Stimulated activated CD4-positive, alpha-beta T cell treated with anti-CD3 and anti-CD28 coated beads, TNF-alpha, amount 100 ng/mL, for 48 hours (primary cell): ENCODE data around the gene ZNF804B.
"Not testable (repeated sequence)": the region's sequence is repeated elsewhere in the genome, so short reads cannot be mapped to it uniquely, and the experiment has no call there.

Experiments
- DNase-seq, 3 donors: peaks; one replicate each; pipeline ENCODE4 v3.0.0-alpha.2; 2020; ENCODE audit warnings: low read depth in 3 of 3

The ZNF804B gene

GRCh38 chr7:89085580-89085979, 326.1 kb downstream of the ZNF804B start:
- DNase-seq: no peak

- no peak for DNase-seq
These were observed 332.1 kb downstream of the ZNF804B start for GRCh38 chr7:89091550-89091949.

- no peak for DNase-seq
These were observed 334.8 kb downstream of the ZNF804B start for GRCh38 chr7:89094269-89094668.

GRCh38 chr7:89103564-89103963, 344.1 kb downstream of the ZNF804B start:
- no peak for DNase-seq

- DNase-seq: no peak
These were observed 345.5 kb downstream of the ZNF804B start for GRCh38 chr7:89104748-89105685.

- no peak for DNase-seq
These were observed 364.4 kb downstream of the ZNF804B start for GRCh38 chr7:89123871-89124270.

GRCh38 chr7:89129600-89130375, 370.3 kb downstream of the ZNF804B start:
- DNase-seq: no peak

GRCh38 chr7:89133357-89133756, 373.9 kb downstream of the ZNF804B start:
- no peak for DNase-seq

- DNase-seq: no peak
These were observed 374.3 kb downstream of the ZNF804B start for GRCh38 chr7:89133819-89134218.

GRCh38 chr7:89145801-89146200, 386.3 kb downstream of the ZNF804B start:
- no peak for DNase-seq

- no peak for DNase-seq
These were observed 400.6 kb downstream of the ZNF804B start for GRCh38 chr7:89160107-89160506.

GRCh38 chr7:89165421-89165820, 405.9 kb downstream of the ZNF804B start:
- no peak for DNase-seq

- DNase-seq: no peak
These were observed 411.1 kb downstream of the ZNF804B start for GRCh38 chr7:89170628-89171027.

GRCh38 chr7:89182116-89182515, 422.6 kb downstream of the ZNF804B start:
- no peak for DNase-seq

- no peak for DNase-seq
These were observed 424.2 kb downstream of the ZNF804B start for GRCh38 chr7:89183712-89184111.

GRCh38 chr7:89200758-89201157, 441.3 kb downstream of the ZNF804B start:
- DNase-seq: no peak

GRCh38 chr7:89223900-89224395, 464.4 kb downstream of the ZNF804B start:
- no peak for DNase-seq

GRCh38 chr7:89228688-89229171, 469.2 kb downstream of the ZNF804B start:
- not testable (repeated sequence) for DNase-seq

GRCh38 chr7:89238156-89238555, 478.7 kb downstream of the ZNF804B start:
- DNase-seq: no peak

GRCh38 chr7:89246196-89246595, 486.7 kb downstream of the ZNF804B start:
- DNase-seq: no peak

- no peak for DNase-seq
These were observed 487.7 kb downstream of the ZNF804B start for GRCh38 chr7:89247207-89247606.

GRCh38 chr7:89259085-89259484, 499.6 kb downstream of the ZNF804B start:
- DNase-seq: no peak
